DND-41 (cell line): Measurements from ENCODE around the gene RAB33B.

Experiments used
- ATAC-seq: fragments of 200-7000 bp; cut with Tn5 transposase; 3 replicates; pipeline ENCODE4 v1.9.1; 2021; ENCODE audit warnings: low read depth; ENCODE audit not compliant: insufficient read depth
- DNase-seq: peaks from one replicate; pipeline ENCODE4 v3.0.0-alpha.2; 2020
- H2AFZ ChIP-seq: 2 replicates; pipeline ENCODE4 v1.6.0; 2012; ENCODE audit warnings: low read depth, low read length
- H3K27ac ChIP-seq: 2 replicates; pipeline ENCODE4 v1.5.1; 2012; ENCODE audit warnings: low read length, inconsistent platforms
- H3K27me3 ChIP-seq: fragments of 200-600 bp; sonication (generic); 2 replicates; pipeline ENCODE4 v1.6.0; 2012; ENCODE audit warnings: low read length, mild to moderate bottlenecking, inconsistent platforms; ENCODE audit not compliant: insufficient read depth, poor library complexity
- H3K36me3 ChIP-seq: 2 replicates; pipeline ENCODE4 v1.5.1; 2012; ENCODE audit warnings: low read length, inconsistent platforms; ENCODE audit not compliant: insufficient read depth
- H3K4me1 ChIP-seq: 2 replicates; pipeline ENCODE4 v1.5.1; 2012; ENCODE audit warnings: mild to moderate bottlenecking, low read length; ENCODE audit not compliant: insufficient read depth
- H3K4me2 ChIP-seq: 2 replicates; pipeline ENCODE4 v1.6.0; 2012; ENCODE audit warnings: mild to moderate bottlenecking, moderate library complexity, low read length, inconsistent platforms; ENCODE audit not compliant: insufficient read depth
- H3K4me3 ChIP-seq, 2 experiments: fragments of 200-600 bp in 1 of 2; shearing (Covaris generic) in 1 of 2; 2 replicates each; pipeline ENCODE4 v1.5.1; 2012 to 2016; ENCODE audit warnings: inconsistent platforms in 2 of 2, low read length in 2 of 2, mild to moderate bottlenecking in 2 of 2, low read depth in 1 of 2, moderate library complexity in 1 of 2
- H3K79me2 ChIP-seq: 2 replicates; pipeline ENCODE4 v1.6.0; 2012; ENCODE audit warnings: low read length, inconsistent platforms; ENCODE audit not compliant: insufficient read depth
- H3K9ac ChIP-seq: 2 replicates; pipeline ENCODE4 v1.6.0; 2012; ENCODE audit warnings: low read depth, mild to moderate bottlenecking, inconsistent platforms, low read length, moderate library complexity
- H3K9me3 ChIP-seq: 2 replicates; pipeline ENCODE4 v1.5.1; 2012; ENCODE audit warnings: low read length, moderate library complexity, mild to moderate bottlenecking, inconsistent platforms; ENCODE audit not compliant: insufficient read depth, severe bottlenecking
- H4K20me1 ChIP-seq: 2 replicates; pipeline ENCODE4 v1.6.0; 2012; ENCODE audit warnings: low read length; ENCODE audit not compliant: insufficient read depth
- CTCF ChIP-seq: IDR thresholded peaks from 2 replicates; pipeline ENCODE4 v1.5.1; 2012; ENCODE audit warnings: borderline replicate concordance, low read length, moderate library complexity, mild to moderate bottlenecking; ENCODE audit not compliant: poor library complexity, severe bottlenecking; ENCODE audit errors: extremely low read depth
- EZH2 ChIP-seq: IDR thresholded peaks from 3 replicates; pipeline ENCODE4 v1.6.1; 2012; ENCODE audit warnings: borderline replicate concordance, low read depth, mild to moderate bottlenecking, moderate library complexity, low read length, inconsistent platforms; ENCODE audit not compliant: severe bottlenecking

Gene RAB33B

DNA sequence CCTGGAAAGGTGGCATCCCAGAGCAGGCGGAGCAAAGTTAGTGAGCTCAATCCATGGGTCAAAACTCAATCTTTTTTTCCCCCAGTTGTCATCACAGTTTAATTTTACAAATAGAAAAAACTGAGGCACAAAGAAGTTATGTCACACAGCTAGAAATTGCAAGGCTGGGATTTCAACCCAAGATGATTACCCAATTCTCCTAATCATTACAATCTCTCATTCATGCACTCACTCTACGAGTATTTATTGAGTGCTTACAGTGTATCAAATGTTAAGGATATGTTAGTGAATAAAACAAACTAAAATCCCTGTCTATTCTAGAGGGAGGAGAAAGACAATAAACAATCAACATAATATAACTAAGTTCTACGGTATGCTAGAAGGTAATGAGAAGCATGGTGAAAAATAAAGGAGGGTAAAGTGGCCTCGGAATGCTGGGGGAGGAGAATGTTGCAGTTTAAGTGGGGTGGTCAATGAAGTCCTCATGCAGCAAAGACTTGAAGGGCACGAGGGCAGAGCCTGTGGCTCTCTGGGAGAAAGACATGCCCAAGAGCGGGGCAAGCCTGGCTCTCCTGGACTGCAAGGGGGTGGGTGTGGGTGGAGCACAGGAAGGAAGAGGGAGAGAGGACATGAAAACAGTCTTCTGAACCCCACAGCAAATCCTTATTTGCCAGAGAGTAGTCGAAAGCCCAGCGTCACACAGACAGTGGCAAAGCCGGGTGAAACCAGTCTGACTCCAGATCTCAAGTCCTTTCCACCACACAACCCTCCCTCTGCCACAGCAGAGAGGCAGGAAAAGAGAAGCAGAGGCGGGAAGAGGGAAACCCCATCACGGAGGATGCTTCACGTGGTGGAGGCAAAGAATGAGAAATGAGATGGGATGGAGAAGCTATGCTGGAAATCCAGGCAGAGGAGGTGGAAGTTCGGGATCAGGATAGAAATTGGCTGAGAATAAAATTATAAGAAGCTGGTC, 48.3 kb downstream of the RAB33B start:
- Histone ChIP-seq H3K4me2 (no peak overlapping the region), H3K9ac (no peak overlapping the region), H3K27ac (no peak overlapping the region), H2AFZ (no peak overlapping the region), H3K36me3 (peaks cover 9% of the 10 kb centered on the region; the same call in 1 of the 2 replicates), H3K27me3 (no peaks in the 10 kb centered on the region), H3K4me3 (no peak overlapping the region), H3K4me1 (no peaks in the 10 kb centered on the region), H3K79me2 (no peaks in the 10 kb centered on the region), H3K9me3 (no peaks in the 10 kb centered on the region), H4K20me1 (no peaks in the 10 kb centered on the region)
- DNase-seq (no peak), ATAC-seq (no peak; the same call in 2 of the 3 replicates)
- TF ChIP-seq CTCF: no peak
- no peak for TF ChIP-seq EZH2

- H3K9ac ChIP-seq: no peak overlapping the region
- no peaks in the 10 kb centered on the region for H3K79me2 ChIP-seq
- H3K36me3 ChIP-seq: peaks cover 16% of the 10 kb centered on the region
- H3K27ac ChIP-seq: no peak overlapping the region
- ATAC-seq (no peak), DNase-seq (no peak)
- H3K9me3 ChIP-seq: no peaks in the 10 kb centered on the region
- no peaks in the 10 kb centered on the region for H4K20me1 ChIP-seq
- H3K27me3 ChIP-seq: no peaks in the 10 kb centered on the region
- H3K4me1 ChIP-seq: no peaks in the 10 kb centered on the region
- H3K4me3 ChIP-seq: no peak overlapping the region
- no peak overlapping the region for H2AFZ ChIP-seq
- no peak overlapping the region for H3K4me2 ChIP-seq
- TF ChIP-seq EZH2 (no peak), CTCF (no peak)
Observed at GRCh38 chr4:139503622-139504166, 49.8 kb downstream of the RAB33B start.

- no peak overlapping the region for H3K4me3 ChIP-seq
- no peaks in the 10 kb centered on the region for H3K4me1 ChIP-seq
- H3K36me3 ChIP-seq: peaks cover 43% of the 10 kb centered on the region
- DNase-seq (no peak), ATAC-seq (no peak)
- no peaks in the 10 kb centered on the region for H4K20me1 ChIP-seq
- no peaks in the 10 kb centered on the region for H3K79me2 ChIP-seq
- H3K27ac ChIP-seq: no peak overlapping the region
- no peaks in the 10 kb centered on the region for H3K27me3 ChIP-seq
- no peak overlapping the region for H2AFZ ChIP-seq
- H3K9me3 ChIP-seq: no peaks in the 10 kb centered on the region
- TF ChIP-seq CTCF (no peak), EZH2 (no peak)
- no peak overlapping the region for H3K9ac ChIP-seq
- H3K4me2 ChIP-seq: no peak overlapping the region
Observed at GRCh38 chr4:139506774-139507173, 52.9 kb downstream of the RAB33B start.
